DOHH2 (cell line): ENCODE measurements around the gene SLC9A7.

ENCODE experiments used
- H3F3A ChIP-seq: fragments of 200-600 bp; sonication (generic), shearing (Covaris generic); 2 replicates; pipeline ENCODE4 v1.6.0; 2016; ENCODE audit warnings: antibody characterized with exemption, mild to moderate bottlenecking; ENCODE audit not compliant: control insufficient read depth, insufficient read depth
- H3K27ac ChIP-seq: fragments of 200-600 bp; sonication (generic); 2 replicates; pipeline ENCODE4 v1.5.1; 2014; ENCODE audit warnings: low read depth, mild to moderate bottlenecking, low read length, moderate library complexity
- H3K27me3 ChIP-seq: fragments of 200-600 bp; sonication (generic); 2 replicates; pipeline ENCODE4 v1.6.1; 2014; ENCODE audit warnings: mild to moderate bottlenecking, low read length, mixed read lengths; ENCODE audit not compliant: control insufficient read depth
- H3K36me3 ChIP-seq: fragments of 200-600 bp; sonication (generic); 2 replicates; pipeline ENCODE4 v1.6.1; 2014; ENCODE audit warnings: mild to moderate bottlenecking, low read length, moderate library complexity, mixed read lengths; ENCODE audit not compliant: control insufficient read depth
- H3K4me1 ChIP-seq: fragments of 200-600 bp; sonication (generic); 2 replicates; pipeline ENCODE4 v1.6.1; 2014; ENCODE audit warnings: mild to moderate bottlenecking, low read length, mixed read lengths; ENCODE audit not compliant: control insufficient read depth
- H3K4me2 ChIP-seq: fragments of 200-600 bp; sonication (generic); 2 replicates; pipeline ENCODE4 v1.6.0; 2014; ENCODE audit warnings: mild to moderate bottlenecking, low read length, moderate library complexity
- H3K4me3 ChIP-seq: fragments of 200-600 bp; sonication (generic); 2 replicates; pipeline ENCODE4 v1.5.1; 2014; ENCODE audit warnings: mild to moderate bottlenecking, low read length, mixed read lengths
- H3K79me2 ChIP-seq: fragments of 200-600 bp; sonication (generic); 2 replicates; pipeline ENCODE4 v1.6.1; 2014; ENCODE audit warnings: mild to moderate bottlenecking, low read length, mixed read lengths; ENCODE audit not compliant: control insufficient read depth
- H3K9me2 ChIP-seq: fragments of 200-600 bp; sonication (generic); replicated peaks from 2 replicates; pipeline ENCODE4 v1.6.1; 2014; ENCODE audit warnings: mild to moderate bottlenecking, low read length, mixed read lengths; ENCODE audit not compliant: control insufficient read depth
- H3K9me3 ChIP-seq: fragments of 200-600 bp; sonication (generic); 2 replicates; pipeline ENCODE4 v1.6.1; 2014; ENCODE audit warnings: antibody characterized with exemption, low read length, mixed read lengths; ENCODE audit not compliant: control insufficient read depth, insufficient read depth
- H4K20me1 ChIP-seq: fragments of 200-600 bp; sonication (generic); 2 replicates; pipeline ENCODE4 v1.6.0; 2014; ENCODE audit warnings: low read depth, mild to moderate bottlenecking, antibody characterized with exemption, low read length, moderate library complexity; ENCODE audit not compliant: control insufficient read depth, insufficient read depth
- EZH2phosphoT487 ChIP-seq: fragments of 200-600 bp; sonication (generic); IDR thresholded peaks from 2 replicates; pipeline ENCODE4 v1.6.1; 2017; ENCODE audit warnings: borderline replicate concordance, mild to moderate bottlenecking, antibody characterized with exemption, low read length, moderate library complexity, mixed read lengths
- TF ChIP-seq, protein P1 (sequence below): fragments of 200-600 bp; sonication (generic); IDR thresholded peaks from one replicate; pipeline ENCODE4 v1.5.1; 2014; ENCODE audit warnings: antibody characterized with exemption, mild to moderate bottlenecking, low read depth, low read length; ENCODE audit not compliant: poor library complexity, severe bottlenecking

Gene SLC9A7

DNA sequence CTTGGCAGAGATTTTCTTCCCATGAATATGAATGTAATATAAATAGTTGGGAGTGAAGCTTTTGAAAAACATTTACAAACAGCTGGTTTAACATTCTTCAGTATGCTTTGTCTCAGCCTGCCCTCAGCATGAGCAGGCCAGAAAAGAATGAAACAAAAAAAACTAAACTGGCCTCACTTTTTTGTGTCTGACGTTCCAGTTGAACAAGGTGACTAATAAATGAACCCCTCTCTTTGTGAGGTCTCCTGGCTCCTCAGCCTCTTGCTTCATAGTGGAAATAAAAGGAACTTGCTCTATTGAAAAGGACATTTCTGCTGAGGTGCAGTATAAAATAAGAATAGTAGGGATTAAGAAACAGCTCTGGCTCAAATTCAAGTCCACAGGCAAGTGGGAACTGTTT, 176.0 kb downstream of the SLC9A7 start:
- Histone ChIP-seq H3K79me2 (no peaks in the 10 kb centered on the region), H3F3A (no peaks in the 10 kb centered on the region), H3K27ac (no peak overlapping the region), H3K27me3 (no peaks in the 10 kb centered on the region), H3K9me3 (no peaks in the 10 kb centered on the region), H3K4me2 (no peak overlapping the region), H3K36me3 (no peaks in the 10 kb centered on the region), H3K9me2 (no peaks in the 10 kb centered on the region), H3K4me1 (peaks cover 10% of the 10 kb centered on the region), H3K4me3 (no peak overlapping the region), H4K20me1 (no peaks in the 10 kb centered on the region)
- TF ChIP-seq, protein P1, sequence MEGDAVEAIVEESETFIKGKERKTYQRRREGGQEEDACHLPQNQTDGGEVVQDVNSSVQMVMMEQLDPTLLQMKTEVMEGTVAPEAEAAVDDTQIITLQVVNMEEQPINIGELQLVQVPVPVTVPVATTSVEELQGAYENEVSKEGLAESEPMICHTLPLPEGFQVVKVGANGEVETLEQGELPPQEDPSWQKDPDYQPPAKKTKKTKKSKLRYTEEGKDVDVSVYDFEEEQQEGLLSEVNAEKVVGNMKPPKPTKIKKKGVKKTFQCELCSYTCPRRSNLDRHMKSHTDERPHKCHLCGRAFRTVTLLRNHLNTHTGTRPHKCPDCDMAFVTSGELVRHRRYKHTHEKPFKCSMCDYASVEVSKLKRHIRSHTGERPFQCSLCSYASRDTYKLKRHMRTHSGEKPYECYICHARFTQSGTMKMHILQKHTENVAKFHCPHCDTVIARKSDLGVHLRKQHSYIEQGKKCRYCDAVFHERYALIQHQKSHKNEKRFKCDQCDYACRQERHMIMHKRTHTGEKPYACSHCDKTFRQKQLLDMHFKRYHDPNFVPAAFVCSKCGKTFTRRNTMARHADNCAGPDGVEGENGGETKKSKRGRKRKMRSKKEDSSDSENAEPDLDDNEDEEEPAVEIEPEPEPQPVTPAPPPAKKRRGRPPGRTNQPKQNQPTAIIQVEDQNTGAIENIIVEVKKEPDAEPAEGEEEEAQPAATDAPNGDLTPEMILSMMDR = no peak
- no peak for TF ChIP-seq EZH2phosphoT487

DNA sequence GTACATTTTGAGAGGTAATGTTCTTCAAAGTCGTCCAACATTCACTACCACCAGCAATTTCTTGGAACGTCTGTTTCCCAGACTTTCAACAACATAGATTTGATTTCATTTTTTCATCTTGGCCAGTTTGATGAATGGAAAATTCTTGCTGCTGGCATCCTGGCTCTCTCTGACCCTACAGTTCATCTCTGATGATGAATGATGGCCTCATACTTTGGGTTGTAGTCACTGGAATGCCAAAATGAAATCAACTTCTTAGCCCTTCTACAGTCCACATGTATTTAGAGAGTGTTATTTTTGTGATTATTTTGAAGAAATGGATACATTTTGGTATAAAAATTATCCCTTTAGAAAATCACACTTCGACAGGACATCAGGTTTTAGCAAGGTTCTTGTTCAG, 176.6 kb downstream of the SLC9A7 start:
- Histone ChIP-seq H4K20me1 (no peaks in the 10 kb centered on the region), H3K79me2 (no peaks in the 10 kb centered on the region), H3K4me2 (no peak overlapping the region), H3K36me3 (no peaks in the 10 kb centered on the region), H3K9me2 (no peaks in the 10 kb centered on the region), H3K27me3 (no peaks in the 10 kb centered on the region), H3K4me3 (no peak overlapping the region), H3F3A (no peaks in the 10 kb centered on the region), H3K4me1 (peaks cover 5% of the 10 kb centered on the region; the same call in 1 of the 2 replicates), H3K9me3 (no peaks in the 10 kb centered on the region), H3K27ac (no peak overlapping the region)
- no peak for TF ChIP-seq EZH2phosphoT487
- TF ChIP-seq, protein P1 = no peak

DNA sequence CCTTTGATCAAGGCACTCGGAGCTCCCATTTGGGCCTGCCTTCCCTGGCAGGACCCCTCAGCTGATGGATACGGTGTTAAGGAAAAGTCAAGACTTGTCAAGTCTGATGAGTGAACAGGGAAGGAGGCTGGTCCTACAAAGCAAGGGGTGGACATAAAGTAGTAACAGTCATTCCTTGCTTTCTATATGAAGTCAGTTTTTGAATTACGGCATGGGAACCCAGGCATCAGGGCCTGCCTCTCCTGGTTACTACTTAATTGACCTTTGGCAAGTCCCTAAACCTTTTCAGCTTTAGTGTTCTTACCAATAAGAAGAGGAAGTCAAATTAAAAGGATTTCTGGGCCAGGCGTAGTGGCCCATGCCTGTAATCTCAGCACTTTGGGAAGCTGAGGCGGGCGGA, 178.3 kb downstream of the SLC9A7 start:
- Histone ChIP-seq H3K4me1 (peaks cover 12% of the 10 kb centered on the region), H3K9me3 (no peaks in the 10 kb centered on the region), H4K20me1 (no peaks in the 10 kb centered on the region), H3K36me3 (no peaks in the 10 kb centered on the region), H3K27me3 (peaks cover 7% of the 10 kb centered on the region), H3K4me3 (no peak overlapping the region), H3K9me2 (no peaks in the 10 kb centered on the region), H3K4me2 (no peak overlapping the region), H3K79me2 (no peaks in the 10 kb centered on the region), H3F3A (no peaks in the 10 kb centered on the region), H3K27ac (no peak overlapping the region)
- TF ChIP-seq EZH2phosphoT487 = no peak
- TF ChIP-seq, protein P1 = no peak

DNA sequence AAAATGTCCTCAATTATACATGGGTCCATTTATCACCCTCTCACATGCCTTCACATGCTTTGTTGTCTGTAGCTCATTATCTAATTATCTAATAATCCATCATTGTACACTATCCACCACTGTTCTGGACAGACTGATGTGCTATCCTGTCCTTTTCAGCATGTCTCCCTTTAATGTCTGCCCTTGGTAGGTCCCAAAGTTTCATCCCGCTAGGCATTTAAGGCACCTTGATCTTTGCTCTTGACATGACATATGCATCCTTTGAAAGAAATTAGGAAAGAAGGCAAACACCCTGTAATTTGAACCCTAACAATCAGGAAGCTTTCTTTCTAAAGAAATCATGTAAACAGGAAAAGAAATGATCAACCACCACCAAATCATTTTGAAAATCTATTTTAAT, 179.7 kb downstream of the SLC9A7 start:
- Histone ChIP-seq H3K79me2 (no peaks in the 10 kb centered on the region), H4K20me1 (no peaks in the 10 kb centered on the region)

More for the DNA sequence above, 179.7 kb downstream of the SLC9A7 start:
- Histone ChIP-seq H3K9me3 (no peaks in the 10 kb centered on the region), H3K27ac (no peak overlapping the region), H3K4me3 (no peak overlapping the region), H3K4me2 (no peak overlapping the region), H3F3A (no peaks in the 10 kb centered on the region), H3K9me2 (no peaks in the 10 kb centered on the region), H3K27me3 (peaks cover 20% of the 10 kb centered on the region), H3K36me3 (no peaks in the 10 kb centered on the region), H3K4me1 (peaks cover 25% of the 10 kb centered on the region)
- no peak for TF ChIP-seq EZH2phosphoT487
- TF ChIP-seq, protein P1 = no peak
